Measurements from ENCODE around the gene AKAP8. TPM values are rescaled to one million over a fixed set of nuclear protein-coding genes. Genes with fewer than 3 reads are reported as not detected.

The AKAP8 gene
- total RNA-seq, 2 experiments from 2014 or later = 47.6 to 48.2 TPM

- H3K4me1 Mint-ChIP-seq (ENCODE audit: low read depth) = peaks cover 15% of the 10 kb centered on the region
- H3K27me3 Mint-ChIP-seq = no peaks in the 10 kb centered on the region
- peaks cover 4% of the 10 kb centered on the region for H3K9me3 Mint-ChIP-seq
- CTCF ChIA-PET = interaction anchor here (1.2 to 6.7 kb wide), 2 partner anchors 9 to 133 kb away, joined by 3 to 138 read pairs; no protein-coding TSS in a partner anchor
- no peak overlapping the region for H3K27ac Mint-ChIP-seq
- H3K36me3 Mint-ChIP-seq (ENCODE audit: low read depth) = peaks cover 43% of the 10 kb centered on the region
- POLR2A ChIA-PET = interaction anchor here (1.4 to 6.5 kb wide), 2 partner anchors 8 to 43 kb away, joined by 4 to 89 read pairs; partner anchors contain the start of gene AKAP8
- ATAC-seq = no peak
- no peak for TF ChIP-seq CTCF (IDR thresholded peaks at IDR 0.05)
- DNase-seq = no peak
- no peak overlapping the region for H3K4me3 Mint-ChIP-seq
- intact Hi-C loops (cut with micrococcal nuclease) = no loop called here
Observed at GRCh38 chr19:15422296-15423075, 42.9 kb upstream of the AKAP8 start.

GRCh38 chr19:15421721-15422260, 42.2 kb upstream of the AKAP8 start:
- no peak overlapping the region for H3K4me3 Mint-ChIP-seq
- H3K27me3 Mint-ChIP-seq = no peaks in the 10 kb centered on the region
- DNase-seq = no peak
- peaks cover 4% of the 10 kb centered on the region for H3K9me3 Mint-ChIP-seq
- peaks cover 37% of the 10 kb centered on the region for H3K36me3 Mint-ChIP-seq (ENCODE audit: low read depth)
- POLR2A ChIA-PET = interaction anchor here (1.4 to 6.5 kb wide), 2 partner anchors 9 to 42 kb away, joined by 4 to 89 read pairs; partner anchors contain the start of gene AKAP8
- intact Hi-C loops (cut with micrococcal nuclease) = no loop called here
- H3K4me1 Mint-ChIP-seq (ENCODE audit: low read depth) = peaks cover 21% of the 10 kb centered on the region
- no peak for TF ChIP-seq CTCF (IDR thresholded peaks at IDR 0.05)
- no peak overlapping the region for H3K27ac Mint-ChIP-seq
- no peak for ATAC-seq
- CTCF ChIA-PET = interaction anchor here (1.2 to 6.7 kb wide), 2 partner anchors 10 to 134 kb away, joined by 3 to 138 read pairs; no protein-coding TSS in a partner anchor

GRCh38 chr19:15421136-15421695, 41.6 kb upstream of the AKAP8 start:
- Mint-ChIP-seq H3K4me1 (ENCODE audit: low read depth) (peaks cover 27% of the 10 kb centered on the region), H3K27me3 (no peaks in the 10 kb centered on the region), H3K27ac (no peak overlapping the region), H3K9me3 (peaks cover 4% of the 10 kb centered on the region), H3K36me3 (ENCODE audit: low read depth) (peaks cover 39% of the 10 kb centered on the region), H3K4me3 (no peak overlapping the region)
- DNase-seq (no peak), ATAC-seq (no peak)
- intact Hi-C loops (cut with micrococcal nuclease) = no loop called here
- ChIA-PET CTCF (interaction anchor here (0.8 to 6.7 kb wide), 6 partner anchors 8 to 134 kb away, joined by 3 to 138 read pairs (median 25); no protein-coding TSS in a partner anchor), POLR2A (interaction anchor here (1.4 to 6.5 kb wide), 7 partner anchors 10 to 42 kb away, joined by 4 to 89 read pairs (median 17); partner anchors contain the start of genes AKAP8 and WIZ)
- TF ChIP-seq CTCF (IDR thresholded peaks at IDR 0.05) = no peak

GRCh38 chr19:15419413-15420025, 39.9 kb upstream of the AKAP8 start:
- POLR2A ChIA-PET = interaction anchor here (0.6 to 6.5 kb wide), 24 partner anchors 9 to 1902 kb away, joined by 3 to 89 read pairs (median 5); partner anchors contain the start of genes AKAP8, RASAL3 and WIZ
- Mint-ChIP-seq H3K27ac (peak overlapping the region; percentile 43), H3K36me3 (ENCODE audit: low read depth) (peaks cover 40% of the 10 kb centered on the region), H3K4me3 (peak overlapping the region; percentile 98), H3K27me3 (no peaks in the 10 kb centered on the region), H3K9me3 (peaks cover 4% of the 10 kb centered on the region), H3K4me1 (ENCODE audit: low read depth) (peaks cover 36% of the 10 kb centered on the region)
- TF ChIP-seq CTCF (IDR thresholded peaks at IDR 0.05) = peak; percentile 53
- ATAC-seq = no peak
- CTCF ChIA-PET = interaction anchor here (0.6 to 6.7 kb wide), 38 partner anchors 10 to 327 kb away, joined by 3 to 138 read pairs (median 5); partner anchors contain the start of genes AKAP8, BRD4 and WIZ
- no peak for DNase-seq
- intact Hi-C loops (cut with micrococcal nuclease) = loop anchor here (2.0 to 5.0 kb wide), 2 partner anchors 43 to 137 kb away; partner anchors contain the start of gene RASAL3
